Mucosa of stomach (tissue), 1 donor: ENCODE data around the gene REEP1.

Experiments
- H3K27me3 ChIP-seq: one replicate; pipeline ENCODE4 v1.7.0; 2013; ENCODE audit warnings: mild to moderate bottlenecking, low read length; ENCODE audit not compliant: control insufficient read depth, insufficient read depth
- H3K36me3 ChIP-seq: one replicate; pipeline ENCODE4 v1.7.0; 2013; ENCODE audit warnings: low read length; ENCODE audit not compliant: control insufficient read depth, insufficient read depth
- H3K4me1 ChIP-seq: one replicate; pipeline ENCODE4 v1.7.0; 2013; ENCODE audit warnings: mild to moderate bottlenecking, low read length; ENCODE audit not compliant: control insufficient read depth, insufficient read depth
- H3K4me3 ChIP-seq: one replicate; pipeline ENCODE4 v1.7.0; 2013; ENCODE audit warnings: low read length
- H3K9ac ChIP-seq: one replicate; pipeline ENCODE4 v1.7.0; 2013; ENCODE audit warnings: mild to moderate bottlenecking, low read length, moderate library complexity
- H3K9me3 ChIP-seq: one replicate; pipeline ENCODE4 v1.7.0; 2013; ENCODE audit warnings: mild to moderate bottlenecking, low read length, moderate library complexity; ENCODE audit not compliant: control insufficient read depth
- donor health status: Pancreatic carcinoma.

REEP1 gene

DNA sequence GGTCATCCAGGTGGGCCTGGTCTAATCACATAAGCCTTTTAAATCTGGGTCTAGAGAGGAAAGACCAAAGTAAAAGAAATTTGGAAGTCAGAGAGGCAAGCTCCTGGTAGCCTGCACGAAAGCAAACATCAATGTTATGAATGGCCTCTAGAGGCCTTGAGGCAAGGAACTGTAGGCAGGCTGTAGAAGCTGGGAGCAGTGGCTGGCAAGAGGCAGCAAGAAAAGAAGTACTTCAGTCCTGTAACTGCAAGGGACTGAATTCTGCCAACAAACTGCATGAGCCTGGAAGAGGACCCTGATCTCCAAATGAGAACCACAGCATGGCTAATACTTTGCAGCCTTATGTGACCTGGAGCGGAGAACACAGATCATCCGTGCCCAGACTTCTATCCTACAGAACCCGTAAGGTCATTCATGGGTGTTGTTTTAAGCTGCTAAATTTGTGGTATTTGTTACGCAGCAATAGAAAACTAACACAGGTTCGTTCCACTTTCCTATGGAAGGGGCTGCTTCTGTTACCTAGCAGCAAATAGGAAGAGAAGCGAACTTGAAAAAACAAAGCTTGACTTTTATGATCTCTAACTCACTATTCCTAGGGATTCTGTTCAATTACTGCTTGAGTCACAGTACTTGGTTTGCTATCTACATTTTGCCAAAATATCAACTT is 143.4 kb downstream of the REEP1 start:
- Histone ChIP-seq H3K4me3 (peak overlapping the region; percentile 72), H3K9me3 (no peaks in the 10 kb centered on the region), H3K9ac (peak overlapping the region; percentile 84), H3K4me1 (peaks cover 9% of the 10 kb centered on the region), H3K36me3 (no peaks in the 10 kb centered on the region), H3K27me3 (no peaks in the 10 kb centered on the region)

DNA sequence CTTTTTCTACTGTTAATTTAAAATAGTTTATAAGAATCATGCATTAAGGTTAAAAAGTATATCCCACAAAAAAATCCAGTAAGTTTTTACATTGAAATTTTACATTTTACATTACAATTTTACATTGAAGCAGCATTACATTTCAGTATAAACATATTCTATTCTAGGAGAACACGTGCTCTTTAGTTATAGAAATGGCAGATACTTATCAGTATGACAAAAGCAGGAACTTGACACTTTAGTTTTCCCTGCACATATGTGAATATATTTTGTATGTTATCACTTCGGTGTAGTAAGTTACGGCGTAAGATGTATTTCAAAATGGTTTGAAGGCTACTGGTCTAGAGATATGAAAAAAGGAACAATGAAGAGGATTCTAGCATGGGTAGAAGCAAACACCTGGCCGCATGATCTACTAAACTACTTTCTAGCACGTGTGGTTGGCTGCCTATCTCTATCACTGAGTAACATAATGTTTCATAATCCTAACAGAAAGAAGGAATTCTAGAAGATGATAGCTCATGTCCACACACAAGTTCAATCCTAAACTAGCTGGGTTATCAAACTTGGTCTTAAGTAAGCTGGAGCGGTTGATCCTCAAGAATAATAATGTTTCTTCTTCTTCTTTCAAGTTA is 147.5 kb downstream of the REEP1 start:
- H3K36me3 ChIP-seq: no peaks in the 10 kb centered on the region
- H3K9ac ChIP-seq: no peak overlapping the region
- H3K9me3 ChIP-seq: no peaks in the 10 kb centered on the region
- H3K27me3 ChIP-seq: no peaks in the 10 kb centered on the region
- H3K4me1 ChIP-seq: peaks cover 19% of the 10 kb centered on the region
- H3K4me3 ChIP-seq: no peak overlapping the region

DNA sequence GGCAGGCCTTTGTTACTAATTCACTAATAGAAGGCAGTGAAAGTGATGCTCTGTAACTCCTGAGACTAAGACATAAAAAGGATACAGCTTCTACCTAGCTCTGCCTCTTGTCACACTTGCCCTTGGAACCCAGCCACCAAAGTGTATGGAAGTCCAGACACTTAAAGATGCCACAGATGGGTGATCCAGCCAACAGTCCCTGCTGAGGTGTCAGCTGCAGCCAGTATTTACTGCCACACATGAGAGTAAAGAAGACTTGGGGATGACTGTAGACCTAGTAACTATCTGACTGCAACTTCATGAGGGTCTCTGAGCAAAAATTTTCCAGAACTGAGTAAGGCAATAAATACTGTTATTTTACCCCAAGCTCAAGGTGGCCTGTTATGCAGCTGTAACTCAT is 151.0 kb downstream of the REEP1 start:
- H3K9me3 ChIP-seq: no peaks in the 10 kb centered on the region
- no peaks in the 10 kb centered on the region for H3K27me3 ChIP-seq
- no peak overlapping the region for H3K9ac ChIP-seq
- H3K36me3 ChIP-seq: no peaks in the 10 kb centered on the region
- peaks cover 14% of the 10 kb centered on the region for H3K4me1 ChIP-seq
- no peak overlapping the region for H3K4me3 ChIP-seq

DNA sequence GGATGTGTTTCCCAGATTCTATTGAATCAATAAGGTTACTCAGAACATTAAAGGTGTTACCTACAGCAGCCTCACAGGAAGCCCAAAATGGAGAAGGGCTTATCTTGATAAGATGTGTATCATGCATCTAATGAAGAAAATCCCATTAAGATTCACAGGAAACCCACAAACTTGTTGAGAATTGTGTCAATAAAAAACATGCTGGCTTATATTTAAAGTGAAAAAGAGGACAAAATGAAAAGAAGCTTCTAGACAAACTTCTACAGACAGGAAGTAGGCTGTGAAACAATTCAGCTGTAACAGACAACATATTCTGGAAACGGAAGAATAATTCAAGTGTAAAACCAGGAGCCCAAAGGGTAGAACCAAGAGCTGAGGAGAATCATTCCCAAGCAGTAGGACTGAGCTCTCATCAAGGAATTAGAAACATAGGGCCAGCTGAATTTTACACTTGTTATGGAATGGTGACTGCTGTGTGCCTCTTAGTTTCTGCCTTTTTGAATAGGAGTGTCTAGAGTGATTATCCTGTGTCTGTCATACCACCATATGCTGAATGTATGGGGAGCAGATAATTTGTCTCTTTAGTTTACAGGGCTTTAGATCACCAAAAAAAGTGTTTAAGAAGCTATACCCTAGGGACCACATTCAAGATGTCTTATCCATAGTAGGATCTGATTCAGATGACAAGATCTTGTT is 151.8 kb downstream of the REEP1 start:
- Histone ChIP-seq H3K4me3 (no peak overlapping the region), H3K36me3 (no peaks in the 10 kb centered on the region), H3K9me3 (no peaks in the 10 kb centered on the region), H3K9ac (no peak overlapping the region), H3K4me1 (peaks cover 14% of the 10 kb centered on the region), H3K27me3 (no peaks in the 10 kb centered on the region)

DNA sequence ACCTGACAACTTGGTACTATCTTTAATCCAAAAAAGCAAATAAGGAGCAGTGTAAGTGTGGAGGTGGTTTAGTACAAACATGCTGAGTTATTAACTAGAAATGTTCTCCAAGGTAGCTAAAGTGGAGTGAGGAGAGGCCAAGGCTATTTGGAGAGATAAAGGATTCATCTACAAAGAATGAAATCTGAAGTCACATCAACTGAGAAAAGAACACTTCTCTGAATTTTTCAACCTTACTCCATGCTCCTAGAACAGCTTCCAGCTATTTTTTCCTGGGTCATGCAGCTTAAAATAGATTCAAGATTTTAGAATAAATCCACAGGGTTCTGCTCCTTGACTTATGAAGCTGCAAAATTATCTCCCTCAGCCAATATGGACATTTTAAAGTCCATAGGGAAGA is 160.8 kb downstream of the REEP1 start:
- no peak overlapping the region for H3K9ac ChIP-seq
- no peak overlapping the region for H3K4me3 ChIP-seq
- H3K27me3 ChIP-seq: no peaks in the 10 kb centered on the region
- H3K36me3 ChIP-seq: no peaks in the 10 kb centered on the region
- H3K4me1 ChIP-seq: peaks cover 8% of the 10 kb centered on the region
- no peaks in the 10 kb centered on the region for H3K9me3 ChIP-seq

DNA sequence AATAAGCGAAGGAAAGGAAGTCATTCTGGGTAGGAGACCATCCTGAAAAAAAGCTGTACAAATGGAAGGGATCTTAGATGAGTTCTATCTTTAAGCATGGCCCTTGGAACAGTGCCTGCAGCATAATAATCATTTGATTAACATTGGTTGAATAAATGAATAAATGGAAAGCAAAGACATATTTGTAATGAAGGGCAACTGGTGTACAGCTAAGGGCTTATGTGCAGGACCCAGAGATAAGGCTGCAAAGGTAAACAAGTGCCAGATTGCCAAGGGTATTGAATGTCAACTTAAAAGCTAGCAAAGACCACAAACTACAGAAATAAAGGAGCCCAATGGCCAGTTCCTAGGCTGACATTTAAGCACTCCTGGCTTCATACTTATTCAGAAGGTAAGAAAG is 161.6 kb downstream of the REEP1 start:
- Histone ChIP-seq H3K36me3 (no peaks in the 10 kb centered on the region), H3K9me3 (no peaks in the 10 kb centered on the region), H3K27me3 (no peaks in the 10 kb centered on the region), H3K4me1 (peaks cover 8% of the 10 kb centered on the region), H3K9ac (no peak overlapping the region), H3K4me3 (no peak overlapping the region)

DNA sequence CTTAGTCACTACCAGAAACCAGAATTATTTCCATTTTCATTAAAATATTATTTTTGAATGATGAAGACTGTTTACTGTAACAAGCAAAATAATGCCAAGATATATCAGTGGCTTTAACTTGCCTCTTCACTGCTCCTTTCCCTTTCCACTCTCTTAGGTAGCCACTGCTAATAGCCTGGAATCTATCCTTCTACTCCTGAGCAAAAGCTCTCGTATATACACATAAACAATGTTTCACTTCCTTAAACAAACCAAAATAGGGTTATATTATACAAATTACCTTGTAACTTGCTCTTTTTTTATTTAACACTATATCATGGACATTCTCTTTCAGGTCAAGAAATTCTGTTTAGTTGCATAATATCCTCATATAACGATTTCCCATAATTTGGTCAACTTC is 163.0 kb downstream of the REEP1 start:
- no peak overlapping the region for H3K4me3 ChIP-seq
- H3K9me3 ChIP-seq: no peaks in the 10 kb centered on the region
- no peak overlapping the region for H3K9ac ChIP-seq
- H3K4me1 ChIP-seq: peaks cover 8% of the 10 kb centered on the region
- H3K36me3 ChIP-seq: no peaks in the 10 kb centered on the region
- no peaks in the 10 kb centered on the region for H3K27me3 ChIP-seq

DNA sequence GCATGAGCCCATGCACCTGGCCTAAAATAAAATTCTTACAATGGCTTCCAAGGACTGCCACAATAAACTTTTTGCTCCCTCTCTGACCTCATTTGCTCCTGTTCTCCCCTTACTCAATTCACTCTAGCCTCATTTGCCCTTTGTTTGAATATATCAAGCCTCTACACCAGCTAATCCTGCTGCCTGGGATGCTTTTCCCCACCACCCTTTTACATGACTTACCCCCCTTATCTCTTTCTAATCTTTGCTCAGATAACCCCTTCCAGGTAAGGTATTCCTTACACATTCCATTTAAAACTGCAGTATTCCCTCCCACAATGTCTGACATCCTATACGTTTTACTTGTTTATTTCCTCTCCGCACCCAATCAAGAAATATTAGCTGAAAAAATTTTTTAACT is 164.8 kb downstream of the REEP1 start:
- Histone ChIP-seq H3K9me3 (no peaks in the 10 kb centered on the region), H3K4me3 (no peak overlapping the region), H3K27me3 (no peaks in the 10 kb centered on the region), H3K4me1 (peaks cover 8% of the 10 kb centered on the region), H3K9ac (no peak overlapping the region), H3K36me3 (peaks cover 5% of the 10 kb centered on the region)

DNA sequence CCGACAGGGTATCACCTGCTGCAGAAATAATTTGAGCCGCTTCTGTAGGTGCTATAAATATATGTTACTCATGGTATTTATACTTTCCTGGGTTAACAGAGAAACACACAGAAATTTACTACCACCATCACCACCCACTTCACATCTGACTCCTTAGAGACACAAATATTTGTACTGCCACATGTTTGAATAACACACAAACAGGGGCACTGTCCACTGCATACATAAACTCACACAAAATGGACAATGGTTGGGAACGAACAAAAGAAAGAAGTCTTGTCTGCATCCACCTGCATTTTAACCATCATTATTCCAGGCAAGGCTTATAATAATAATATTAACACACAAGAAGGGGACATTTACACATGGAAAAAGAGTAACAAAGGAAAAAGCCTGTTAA is 166.1 kb downstream of the REEP1 start:
- Histone ChIP-seq H3K36me3 (peaks cover 5% of the 10 kb centered on the region), H3K4me3 (no peak overlapping the region), H3K9ac (no peak overlapping the region), H3K4me1 (peaks cover 5% of the 10 kb centered on the region), H3K9me3 (no peaks in the 10 kb centered on the region), H3K27me3 (no peaks in the 10 kb centered on the region)

DNA sequence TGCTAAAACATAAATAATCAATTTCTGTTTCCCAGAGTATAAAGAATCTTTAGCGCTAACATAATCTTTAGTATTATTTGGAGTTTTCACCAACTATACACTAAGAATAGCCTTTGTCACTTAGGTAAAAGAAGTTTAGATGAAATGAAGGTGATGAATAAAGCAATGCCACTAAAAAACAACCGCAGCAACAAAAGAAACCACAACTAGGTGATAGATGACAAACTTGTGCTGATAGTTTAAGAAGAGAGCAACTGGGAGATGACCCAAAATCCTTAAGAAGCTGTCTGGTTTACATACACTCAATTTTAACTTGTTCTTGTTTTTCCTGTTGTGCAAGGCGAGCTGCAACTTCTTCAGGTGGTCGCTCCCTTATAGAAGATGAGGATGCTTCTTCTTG is 167.0 kb downstream of the REEP1 start:
- Histone ChIP-seq H3K9ac (no peak overlapping the region), H3K4me3 (no peak overlapping the region), H3K36me3 (peaks cover 5% of the 10 kb centered on the region), H3K9me3 (no peaks in the 10 kb centered on the region), H3K4me1 (no peaks in the 10 kb centered on the region), H3K27me3 (no peaks in the 10 kb centered on the region)
